Measurements from ENCODE around the gene GATAD2A. TPM values are rescaled to one million over a fixed set of nuclear protein-coding genes. Genes with fewer than 3 reads are reported as not detected.

The GATAD2A gene
- total and polyA plus RNA-seq, 9 of the 15 experiments (the other 6 are each of a cell fraction or from before 2014, with no cell fraction given): 2.4 to 226 (median 44.2) TPM

GRCh38 chr19:19487950-19488874, 82.7 kb downstream of the GATAD2A start:
- no TSS peak for BruUV-seq (replicated peaks)
- WGBS (ENCODE audit: insufficient coverage, low coverage, missing lambda C conversion rate): 23% methylated on average over 20 of the region's 20 CpGs
- H3K9ac ChIP-seq (ENCODE audit: insufficient read depth in 1 of 2, low read depth in 2 of 2, low read length in 2 of 2): peak overlapping the region; percentile 66 to 83
- TF ChIP-seq KLF16 (IDR thresholded peaks at IDR 0.05) (no peak), VEZF1 (CRISPR knock-in tag; IDR thresholded peaks at IDR 0.05) (peak; percentile 56; the same call in 1 of the 2 replicates), CCNT2 (IDR thresholded peaks at IDR 0.05; ENCODE audit: borderline replicate concordance, extremely low read depth, insufficient read length, low read depth, low read length) (no peak), ZNF444 (CRISPR knock-in tag; IDR thresholded peaks at IDR 0.05) (no peak), PHF21A (IDR thresholded peaks at IDR 0.05; ENCODE audit: borderline replicate concordance, low read depth) (no peak), FIP1L1 (IDR thresholded peaks at IDR 0.05; ENCODE audit: low read depth, low read length, poor library complexity, severe bottlenecking) (no peak), DMBX1 (CRISPR knock-in tag; IDR thresholded peaks at IDR 0.05; ENCODE audit: borderline replicate concordance) (peak; percentile 59; the same call in 1 of the 2 replicates), HDGF (IDR thresholded peaks at IDR 0.05) (no peak), ZNF24 (IDR thresholded peaks at IDR 0.05) (peak; percentile 96), TCF15 (CRISPR knock-in tag; IDR thresholded peaks at IDR 0.05) (no peak), CCAR2 (IDR thresholded peaks at IDR 0.05; ENCODE audit: low read depth, low read length) (no peak), PTRF (tag; IDR thresholded peaks at IDR 0.05) (no peak), ZNF778 (CRISPR knock-in tag; IDR thresholded peaks at IDR 0.05) (no peak), GATA2 (CRISPR knock-in tag; IDR thresholded peaks at IDR 0.05) (no peak), ZNF41 (CRISPR knock-in tag; conservative IDR thresholded peaks at IDR 0.05) (no peak)

More at GRCh38 chr19:19487950-19488874, 82.7 kb downstream of the GATAD2A start:
- peaks cover 4% of the 10 kb centered on the region for H3K9me1 ChIP-seq (ENCODE audit: control insufficient read depth, insufficient read depth, low read length)
- peak; percentile 58 to 83 (median 67) for DNase-seq (ENCODE audit: extremely low read depth in 1 of 4, low spot score in 3 of 4)
- POLR2A ChIA-PET: interaction anchor here (0.6 to 2.3 kb wide), 12 partner anchors 9 to 317 kb away, joined by 3 to 11 read pairs (median 4); partner anchors contain the start of gene GATAD2A
- in situ Hi-C loops (cut with MboI) (no loop called here), intact Hi-C loops (cut with micrococcal nuclease) (loop anchor here (2.0 to 5.0 kb wide), 2 partner anchors 43 to 101 kb away; no protein-coding TSS in a partner anchor)
- H3K4me2 ChIP-seq (ENCODE audit: insufficient read depth, low read length): peak overlapping the region; percentile 53
- H3K27ac ChIP-seq (ENCODE audit: extremely low read depth, low read depth, low read length): peak overlapping the region; percentile 90
- H4K20me1 ChIP-seq (replicated peaks; ENCODE audit: control insufficient read depth, insufficient read depth, low read length): peaks cover 26% of the 10 kb centered on the region; the same call in 1 of the 2 replicates
- H3K36me3 ChIP-seq (ENCODE audit: control insufficient read depth, insufficient read depth, low read length): peaks cover 69% of the 10 kb centered on the region; the same call in 2 of the 3 replicates
- no peaks in the 10 kb centered on the region for H3K27me3 ChIP-seq (ENCODE audit: control insufficient read depth in 2 of 2, insufficient read depth in 2 of 2, low read length in 2 of 2)
- H3K79me2 ChIP-seq (ENCODE audit: control insufficient read depth, insufficient read depth, low read length): peaks cover 88% of the 10 kb centered on the region
- peak; percentile 61 for ATAC-seq
- H2AFZ ChIP-seq (ENCODE audit: low read depth, low read length): 0 out of 2 replicates have a peak overlapping the region, but pooled peaks have one; percentile 1
- H3K4me3 ChIP-seq: no peak overlapping the region; the same call in 1 of the 2 replicates
- no peaks in the 10 kb centered on the region for H3K9me3 ChIP-seq (replicated peaks; ENCODE audit: control insufficient read depth, insufficient read depth, low read depth, low read length)
- H3K4me1 ChIP-seq (replicated peaks in 1 of 2; ENCODE audit: control insufficient read depth in 2 of 2, insufficient read depth in 2 of 2, low read length in 2 of 2): peaks cover 38 to 53% of the 10 kb centered on the region in 2 experiments
- CTCF ChIA-PET (ENCODE audit: low intra/inter-chr PET ratio): interaction anchor here (0.6 to 2.7 kb wide), 2 partner anchors 118 to 121 kb away, joined by 5 to 18 read pairs; no protein-coding TSS in a partner anchor
- FAIRE-seq: peak; percentile 57
